Neural crest cell (in vitro differentiated cells): ENCODE data around the gene SCN5A. TPM values are rescaled to one million over a fixed set of nuclear protein-coding genes. Genes with fewer than 3 reads are reported as not detected.

Experiments
- DNase-seq: peaks from one replicate; pipeline ENCODE4 v3.0.0; 2021; ENCODE audit warnings: low read depth, mixed read lengths, low spot score
- H3K27ac Mint-ChIP-seq: one replicate; pipeline ENCODE4 v1.8.0; 2021; ENCODE audit warnings: mild to moderate bottlenecking, mixed read lengths; ENCODE audit not compliant: unreplicated experiment
- H3K27me3 Mint-ChIP-seq: 2 replicates; pipeline ENCODE4 v1.8.0; 2021; ENCODE audit warnings: low read depth, mild to moderate bottlenecking, mixed read lengths
- H3K36me3 Mint-ChIP-seq: 2 replicates; pipeline ENCODE4 v1.8.0; 2021; ENCODE audit warnings: low read depth, mild to moderate bottlenecking, mixed read lengths
- H3K4me1 Mint-ChIP-seq: 2 replicates; pipeline ENCODE4 v1.8.0; 2021; ENCODE audit warnings: mixed read lengths
- H3K4me3 Mint-ChIP-seq: one replicate; pipeline ENCODE4 v1.8.0; 2021; ENCODE audit warnings: mild to moderate bottlenecking, mixed read lengths
- H3K9me3 Mint-ChIP-seq: 2 replicates; pipeline ENCODE4 v1.8.0; 2021; ENCODE audit warnings: mixed read lengths
- CTCF ChIP-seq: fragments of 200-600 bp; sonication (generic); conservative IDR thresholded peaks from 2 replicates; pipeline ENCODE4 v1.5.0; 2021; ENCODE audit warnings: antibody characterized with exemption, mild to moderate bottlenecking
- total RNA-seq: library from RNA; stranded (reverse); gene quantifications from 2 replicates; pipeline ENCODE4 v1.2.1, GENCODE V29; 2021

SCN5A gene
- total RNA-seq, 1 donor from 2014 or later = 1.2 TPM

- Mint-ChIP-seq H3K9me3 (no peaks in the 10 kb centered on the region), H3K4me1 (no peaks in the 10 kb centered on the region), H3K4me3 (no peak overlapping the region), H3K27me3 (no peaks in the 10 kb centered on the region), H3K36me3 (peaks cover 4% of the 10 kb centered on the region), H3K27ac (peak overlapping the region; percentile 39)
- TF ChIP-seq CTCF = no peak
- no peak for DNase-seq
Observed at GRCh38 chr3:38541806-38542205, 107.7 kb downstream of the SCN5A start.

DNA sequence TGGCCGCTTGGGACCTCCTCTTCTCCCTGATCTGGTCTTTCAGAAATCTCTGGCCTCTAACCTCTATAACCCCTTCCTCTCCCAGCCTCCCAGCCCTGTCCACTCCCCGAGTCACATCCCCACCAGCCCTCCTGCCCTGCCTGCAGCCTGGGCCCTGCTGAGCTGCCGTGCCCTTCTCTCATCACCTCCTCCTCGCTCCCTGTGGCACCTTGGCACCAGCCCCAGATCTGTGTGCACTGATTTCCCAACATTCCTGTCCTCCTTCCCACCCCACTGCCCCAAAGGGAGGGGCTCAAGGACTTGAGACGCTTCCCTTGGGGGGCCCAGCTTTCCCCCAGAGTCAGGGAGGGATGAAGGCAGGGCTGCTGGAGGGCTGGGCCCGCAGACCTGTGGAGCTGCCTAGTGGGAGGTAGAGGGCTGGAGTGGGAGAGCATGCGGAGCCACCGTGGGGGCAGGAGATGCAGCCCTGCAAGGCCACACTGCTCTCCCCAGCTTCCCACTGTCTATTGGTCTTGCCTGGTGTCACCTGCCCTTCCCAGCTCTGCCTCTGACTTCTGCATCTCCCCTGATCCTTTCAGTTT is 110.6 kb downstream of the SCN5A start:
- Mint-ChIP-seq H3K4me1 (no peaks in the 10 kb centered on the region), H3K4me3 (no peak overlapping the region), H3K27ac (no peak overlapping the region), H3K9me3 (peaks cover 3% of the 10 kb centered on the region), H3K27me3 (no peaks in the 10 kb centered on the region), H3K36me3 (peaks cover 22% of the 10 kb centered on the region)
- DNase-seq = no peak
- no peak for TF ChIP-seq CTCF

DNA sequence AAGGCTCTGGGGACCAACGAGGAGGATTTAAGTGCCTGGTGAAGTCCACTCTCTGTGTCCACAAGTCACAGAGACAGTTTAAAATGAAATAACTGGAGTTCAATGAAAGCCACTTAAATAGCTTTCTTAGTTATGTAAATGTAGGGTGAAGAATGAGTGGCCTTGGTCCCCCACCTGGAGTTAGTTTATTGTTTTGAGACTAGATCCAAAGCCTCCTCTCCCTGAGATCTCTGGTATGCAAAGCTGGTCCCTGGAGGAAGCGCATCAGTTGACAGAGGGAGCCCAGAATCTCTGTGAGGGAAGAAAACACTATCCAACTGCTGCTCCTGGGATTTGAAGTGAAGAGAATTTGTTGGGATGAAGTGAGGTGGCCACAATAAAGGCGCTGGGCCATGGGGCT is 112.8 kb downstream of the SCN5A start:
- peaks cover 22% of the 10 kb centered on the region for H3K36me3 Mint-ChIP-seq
- TF ChIP-seq CTCF = no peak
- H3K4me1 Mint-ChIP-seq = peaks cover 5% of the 10 kb centered on the region
- DNase-seq = no peak
- H3K4me3 Mint-ChIP-seq = no peak overlapping the region
- H3K27ac Mint-ChIP-seq = no peak overlapping the region
- H3K27me3 Mint-ChIP-seq = no peaks in the 10 kb centered on the region
- H3K9me3 Mint-ChIP-seq = peaks cover 3% of the 10 kb centered on the region

DNA sequence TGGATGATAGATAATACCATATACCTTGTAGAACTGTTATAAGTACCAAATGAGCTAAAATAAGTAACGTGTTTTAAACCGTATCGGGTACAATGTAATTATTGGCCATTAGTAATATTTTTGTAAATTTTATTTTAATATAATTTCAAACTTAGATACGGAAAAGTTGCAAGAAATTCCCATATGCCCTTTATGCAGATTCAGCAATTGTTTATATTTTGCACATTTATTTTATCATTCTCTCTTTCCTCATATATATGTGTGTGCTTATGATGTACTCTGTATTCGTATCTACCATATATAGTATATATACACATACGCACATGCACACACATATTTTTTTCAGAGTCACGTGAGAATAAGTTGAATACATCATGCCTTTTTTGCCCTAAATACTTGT is 114.9 kb downstream of the SCN5A start:
- Mint-ChIP-seq H3K36me3 (peaks cover 23% of the 10 kb centered on the region), H3K27ac (no peak overlapping the region), H3K27me3 (no peaks in the 10 kb centered on the region), H3K4me1 (peaks cover 5% of the 10 kb centered on the region), H3K9me3 (peaks cover 3% of the 10 kb centered on the region), H3K4me3 (no peak overlapping the region)
- no peak for TF ChIP-seq CTCF
- no peak for DNase-seq

DNA sequence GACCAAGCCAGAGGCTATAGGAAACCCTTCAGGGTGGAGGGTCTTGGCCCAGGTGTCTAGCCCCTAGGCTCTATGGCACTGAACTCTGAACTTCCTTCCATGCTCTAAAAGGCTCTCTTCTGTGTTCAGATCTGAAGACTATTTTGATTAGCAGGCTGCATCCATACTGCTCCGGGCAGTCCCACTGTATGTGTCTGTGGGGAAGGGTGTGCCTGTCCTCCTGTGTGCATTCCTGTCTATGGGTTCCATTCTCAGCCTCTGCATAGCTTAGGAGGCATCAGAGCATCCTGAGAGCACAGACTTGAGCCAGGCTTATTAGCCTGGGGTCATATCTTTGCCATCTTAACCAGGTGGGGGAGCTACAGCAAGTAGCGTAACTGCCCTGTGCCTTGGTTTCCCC is 115.3 kb downstream of the SCN5A start:
- peaks cover 5% of the 10 kb centered on the region for H3K4me1 Mint-ChIP-seq

More for the DNA sequence above, 115.3 kb downstream of the SCN5A start:
- no peak overlapping the region for H3K4me3 Mint-ChIP-seq
- H3K36me3 Mint-ChIP-seq = peaks cover 24% of the 10 kb centered on the region
- no peak for DNase-seq
- no peaks in the 10 kb centered on the region for H3K27me3 Mint-ChIP-seq
- H3K27ac Mint-ChIP-seq = no peak overlapping the region
- no peak for TF ChIP-seq CTCF
- peaks cover 3% of the 10 kb centered on the region for H3K9me3 Mint-ChIP-seq
